Right lobe of liver (tissue), 6 donors: ENCODE measurements around the gene CRTC2. TPM values are rescaled to one million over a fixed set of nuclear protein-coding genes. Genes with fewer than 3 reads are reported as not detected.

Source experiments
- ATAC-seq, 4 donors: fragments of 200-7000 bp; cut with Tn5 transposase; one replicate each; pipeline ENCODE4 v1.9.1; 2020; ENCODE audit warnings: mild to moderate bottlenecking in 4 of 4, moderate library complexity in 4 of 4
- DNase-seq, 3 donors: peaks; one replicate each; pipeline ENCODE4 v3.0.0-alpha.2; 2020
- H3K27ac ChIP-seq, 3 donors: fragments of 200-600 bp; one replicate each; pipeline ENCODE4 v1.8.0; 2022
- H3K27me3 ChIP-seq, 2 donors: fragments of 200-600 bp; one replicate each; pipeline ENCODE4 v1.8.0; 2022
- H3K36me3 ChIP-seq, 4 donors: fragments of 200-600 bp; sonication (generic) in 1 of 4; one replicate each; pipeline versions ENCODE4 v1.5.1 to v1.8.0; 2017 to 2022; ENCODE audit warnings: control low read depth in 1 of 4
- H3K4me1 ChIP-seq, 4 donors: fragments of 200-600 bp; sonication (generic) in 1 of 4; one replicate each; pipeline versions ENCODE4 v1.5.1 to v1.8.0; 2017 to 2022; ENCODE audit warnings: control low read depth in 1 of 4
- H3K4me3 ChIP-seq, 3 donors: fragments of 200-600 bp; one replicate each; pipeline ENCODE4 v1.8.0; 2022
- H3K9me3 ChIP-seq, 4 donors: fragments of 200-600 bp; sonication (generic) in 1 of 4; one replicate each; pipeline versions ENCODE4 v1.5.1 to v1.8.0; 2017 to 2022; ENCODE audit warnings: control low read depth in 1 of 4
- CTCF ChIP-seq, 4 donors: fragments of 200-600 bp in 3 of 4; fragments of 450-650 bp in 1 of 4; IDR thresholded peaks; one replicate each; pipeline versions ENCODE4 v1.5.1 to v1.8.0; 2016 to 2022; ENCODE audit warnings: antibody characterized with exemption in 4 of 4, mild to moderate bottlenecking in 2 of 4
- POLR2A ChIP-seq: fragments of 450-650 bp; IDR thresholded peaks from one replicate; pipeline ENCODE4 v1.6.1; 2017; ENCODE audit warnings: antibody characterized with exemption, mild to moderate bottlenecking
- WGBS: methylation state at CpG from one replicate; pipeline ENCODE4 v1.1.6; 2018; ENCODE audit warnings: low coverage, low lambda C conversion rate; ENCODE audit not compliant: insufficient coverage; ENCODE audit errors: missing lambda C conversion rate; 5-methylcytosine and 5-hydroxymethylcytosine counted together
- intact Hi-C, 2 donors: fragments of 100-400 bp; cut with DNase I; formaldehyde crosslinking; loops; one replicate each; pipeline versions ENCODE4 v1.11.2 to v1.14.1; 2022
- total RNA-seq, 6 experiments: library from RNA; depleted of rRNA in 2 of 6; stranded (reverse); fragments of >200 nt in 2 of 6; fragmentation: NEBNext Ultra II Directional in 3 of 6; extraction: Animal tissue kit (Norgen Biotek cat#: 25700) in 3 of 6; gene quantifications; one replicate each; pipeline versions ENCODE4 v1.1.0 to v1.2.4, GENCODE V29; 2016 to 2023
- donor health status: DM: no; HTN: yes; CAD: no.
- donor health status: DM: no; HTN: no; CAD: no.
- donor health status: DM: no; HTN: no; CAD: no.
- donor health status: DM: no; HTN: yes; CAD: no.
- donor health status: DM: no; HTN: yes; CAD: no.

Gene CRTC2
- total RNA-seq, 6 experiments from 2014 or later = 4.8 to 19.5 (median 18.3) TPM

DNA sequence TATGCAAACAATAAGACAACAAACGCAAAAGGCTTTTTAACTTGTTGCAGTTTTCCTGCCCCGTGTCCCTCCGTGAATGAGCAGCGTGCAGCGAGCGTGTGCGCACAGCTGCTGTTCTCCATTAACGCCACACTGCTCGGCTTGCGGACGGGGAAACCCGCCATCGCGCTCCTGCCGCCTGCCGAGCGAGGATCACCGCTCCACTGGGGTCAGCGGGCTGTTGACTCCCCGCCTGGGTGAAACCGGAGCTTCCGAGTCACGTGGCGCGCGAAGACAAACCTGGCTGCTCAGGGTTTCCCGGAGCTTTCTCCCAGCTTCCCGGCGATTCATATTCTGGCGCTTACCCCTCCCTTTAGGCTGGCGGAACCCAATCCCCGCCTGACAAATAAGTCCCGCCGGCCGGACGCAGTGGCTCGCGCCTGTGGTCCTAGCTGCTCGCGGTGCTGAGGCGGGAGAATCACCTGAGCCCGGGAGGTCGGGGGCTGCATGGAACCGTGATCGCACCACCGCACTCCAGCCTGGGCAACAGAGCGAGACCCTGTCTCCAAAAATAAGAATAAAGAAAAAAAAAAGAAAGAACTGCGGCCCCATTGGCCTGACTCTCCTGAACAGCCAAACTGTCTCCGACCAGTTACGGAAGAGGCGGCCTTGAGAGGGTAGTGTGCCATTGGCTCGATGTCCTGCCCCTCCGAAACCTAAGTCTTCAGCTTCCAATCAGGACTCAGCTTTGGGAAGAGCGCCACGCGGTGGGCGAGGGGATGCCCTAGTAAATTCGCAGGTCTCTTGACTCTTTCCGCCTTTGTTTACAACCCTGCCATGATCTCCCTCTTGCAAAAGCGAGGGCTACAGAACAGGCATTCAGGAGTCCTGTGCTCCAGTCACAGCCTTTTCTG lies 8.9 kb upstream of the CRTC2 start, which contains the start of gene CREB3L4:
Gene CREB3L4, plus strand, starts transcription at position 796 of the 893 bp plus-strand sequence. CDS start 624 bp downstream, outside the sequence.
- Histone ChIP-seq H3K4me3 (peak within 1 kb of the TSS; percentile 44 to 65 (median 63)), H3K4me1 (peaks cover 0 to 25% (median 9%) of the 10 kb centered on the region in 4 donors), H3K9me3 (no peaks in the 10 kb centered on the region), H3K27ac (peak within 1 kb of the TSS; percentile 83 to 97 (median 91)), H3K36me3 (no peaks in the 10 kb centered on the region), H3K27me3 (no peaks in the 10 kb centered on the region)
- WGBS = 0% methylated on average over 24 of the region's 60 CpGs
- intact Hi-C loops = no loop called here
- ATAC-seq (peak; percentile 72 to 86 (median 81)), DNase-seq (peak; percentile 94 to 97 (median 96))
- peak in 3 of 4 donors; percentile 51 to 58 (median 54) for TF ChIP-seq CTCF (IDR thresholded peaks at IDR 0.05)
- peak; percentile 91 for TF ChIP-seq POLR2A

DNA sequence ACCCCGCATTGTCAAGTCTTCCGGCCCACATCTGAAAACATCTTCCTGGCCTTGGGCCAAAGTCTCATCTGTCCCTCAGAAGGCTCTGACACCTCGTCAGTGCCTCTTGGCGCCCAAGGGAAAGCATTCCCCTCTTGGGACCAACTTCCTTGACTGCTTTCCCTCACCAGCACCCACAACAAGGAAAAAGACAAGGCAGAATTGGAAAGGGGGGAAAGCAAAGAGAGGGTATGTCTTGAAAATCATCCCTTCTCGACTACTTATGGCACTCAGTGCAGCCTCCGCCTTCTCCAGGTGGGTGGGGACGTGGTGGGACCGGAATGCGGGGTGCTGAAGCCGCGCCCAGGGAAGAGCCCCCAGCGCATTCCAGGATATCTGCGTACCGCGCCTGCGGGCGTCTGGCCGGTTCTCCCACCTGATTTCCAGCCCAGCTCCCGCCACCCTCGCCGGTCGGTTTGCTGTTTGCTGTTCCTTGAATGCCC lies 5.5 kb upstream of the CRTC2 start:
- ATAC-seq = peak in 1 of 4 donors; percentile 1
- DNase-seq = peak in 2 of 3 donors; percentile 52 to 61
- Histone ChIP-seq H3K4me3 (peak overlapping the region; percentile 70 to 88 (median 75)), H3K9me3 (no peaks in the 10 kb centered on the region), H3K36me3 (peaks cover 0 to 5% (median 1%) of the 10 kb centered on the region in 4 donors), H3K27ac (peak overlapping the region; percentile 88 to 95 (median 92)), H3K27me3 (no peaks in the 10 kb centered on the region), H3K4me1 (peaks cover 0 to 36% (median 12%) of the 10 kb centered on the region in 4 donors)
- WGBS = 1% methylated on average over 11 of the region's 22 CpGs
- intact Hi-C loops = no loop called here
- TF ChIP-seq CTCF (IDR thresholded peaks at IDR 0.05) = no peak
- no peak for TF ChIP-seq POLR2A

DNA sequence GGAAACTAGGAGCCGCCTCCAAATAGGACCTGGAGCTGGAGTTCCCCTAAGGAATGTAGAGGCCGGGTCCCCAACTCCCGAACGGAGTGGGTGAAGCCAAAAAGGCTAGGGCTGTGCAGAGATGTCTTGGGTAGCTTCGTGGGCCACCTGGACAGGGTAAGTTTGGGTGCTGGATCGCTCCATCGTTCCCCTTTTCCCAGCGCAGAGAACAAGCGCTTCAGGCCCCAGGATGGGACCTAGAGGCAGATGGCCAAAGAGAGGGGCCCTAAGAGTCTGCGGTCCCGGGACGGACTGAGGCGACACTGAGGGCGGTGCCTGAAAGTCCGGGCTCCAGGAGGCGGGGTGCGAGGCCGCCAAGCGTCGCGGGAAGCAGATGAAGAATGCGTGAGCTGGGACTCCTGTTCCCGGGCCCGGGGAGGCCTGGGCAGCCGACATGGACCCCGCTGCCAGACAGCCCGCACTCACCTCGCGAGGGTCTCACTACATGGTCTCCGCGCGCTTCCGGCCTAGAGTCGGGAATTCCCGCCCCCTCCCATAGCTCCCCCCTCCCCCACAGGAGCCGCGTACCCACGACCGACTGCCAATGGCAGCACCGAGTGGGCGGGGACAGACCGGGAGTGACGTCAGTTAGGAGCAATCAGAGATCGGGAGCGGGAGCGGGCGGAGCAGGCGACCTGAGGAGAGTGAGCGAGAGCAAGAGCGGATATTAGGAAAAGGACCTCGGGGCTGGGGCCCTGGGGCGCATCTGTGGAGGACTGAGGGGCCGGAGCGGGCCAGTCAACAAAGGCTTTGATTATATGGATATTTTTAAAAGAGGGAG lies 4.8 kb upstream of the CRTC2 start, which contains the start of gene SLC39A1:
Gene SLC39A1, minus strand, starts transcription at position 508 of the 820 bp plus-strand sequence. CDS start 822 bp downstream, outside the sequence.
- intact Hi-C loops = no loop called here
- WGBS = 0% methylated on average over 19 of the region's 54 CpGs
- no peaks in the 10 kb centered on the region for H3K27me3 ChIP-seq
- peaks cover 0 to 5% (median 1%) of the 10 kb centered on the region in 4 donors for H3K36me3 ChIP-seq
- peak; percentile 76 to 84 (median 79) for ATAC-seq
- H3K4me3 ChIP-seq = peak within 1 kb of the TSS; percentile 70 to 88 (median 75)
- TF ChIP-seq CTCF (IDR thresholded peaks at IDR 0.05) (no peak), POLR2A (peak; percentile 84)
- DNase-seq = peak; percentile 99 to 100 (median 99)
- H3K4me1 ChIP-seq = peaks cover 0 to 38% (median 10%) of the 10 kb centered on the region in 4 donors
- H3K27ac ChIP-seq = peak within 1 kb of the TSS; percentile 88 to 95 (median 92)
- no peaks in the 10 kb centered on the region for H3K9me3 ChIP-seq
